ENCODE data around the gene SLC49A3.
"Not testable (repeated sequence)": the region's sequence is repeated elsewhere in the genome, so short reads cannot be mapped to it uniquely, and the experiment has no call there.

Gene SLC49A3

GRCh38 chr4:647481-647880, 41.5 kb downstream of the SLC49A3 start:
- Histone ChIP-seq H3K4me1 (ENCODE audit: insufficient read depth, low read length) (no peaks in the 10 kb centered on the region; the same call in 1 of the 2 replicates), H3K9me3 (ENCODE audit: insufficient read depth, low read depth, low read length) (no peaks in the 10 kb centered on the region), H3K4me3 (ENCODE audit: low read length) (no peak overlapping the region), H3K27ac (ENCODE audit: low read depth, low read length) (no peak overlapping the region), H3K9ac (ENCODE audit: low read depth, low read length) (no peak overlapping the region), H3K27me3 (ENCODE audit: insufficient read depth, low read length) (no peaks in the 10 kb centered on the region), H3K36me3 (ENCODE audit: insufficient read depth, low read length) (no peaks in the 10 kb centered on the region)
- WGBS: 83% methylated on average over 13 of the region's 13 CpGs

- Histone ChIP-seq H3K4me1 (ENCODE audit: insufficient read depth, low read length) (no peaks in the 10 kb centered on the region; the same call in 1 of the 2 replicates), H3K4me3 (ENCODE audit: low read length) (no peak overlapping the region), H3K9ac (ENCODE audit: low read depth, low read length) (no peak overlapping the region), H3K27ac (ENCODE audit: low read depth, low read length) (no peak overlapping the region), H3K9me3 (ENCODE audit: insufficient read depth, low read depth, low read length) (no peaks in the 10 kb centered on the region), H3K27me3 (ENCODE audit: insufficient read depth, low read length) (no peaks in the 10 kb centered on the region), H3K36me3 (ENCODE audit: insufficient read depth, low read length) (no peaks in the 10 kb centered on the region)
- WGBS: 96% methylated on average over 32 of the region's 32 CpGs
Observed at GRCh38 chr4:646460-646859, 42.5 kb downstream of the SLC49A3 start.

GRCh38 chr4:642366-642765, 46.6 kb downstream of the SLC49A3 start:
- H3K36me3 ChIP-seq (ENCODE audit: insufficient read depth, low read length); H3K9ac ChIP-seq (ENCODE audit: low read depth, low read length); H3K27me3 ChIP-seq (ENCODE audit: insufficient read depth, low read length); H3K4me1 ChIP-seq (ENCODE audit: insufficient read depth, low read length); H3K4me3 ChIP-seq (ENCODE audit: low read length); H3K9me3 ChIP-seq (ENCODE audit: insufficient read depth, low read depth, low read length); H3K27ac ChIP-seq (ENCODE audit: low read depth, low read length): not testable (repeated sequence)
- WGBS: 92% methylated on average over 5 of the region's 6 CpGs

- Histone ChIP-seq H3K9me3 (ENCODE audit: insufficient read depth, low read depth, low read length) (no peaks in the 10 kb centered on the region), H3K27me3 (ENCODE audit: insufficient read depth, low read length) (no peaks in the 10 kb centered on the region), H3K36me3 (ENCODE audit: insufficient read depth, low read length) (no peaks in the 10 kb centered on the region), H3K4me3 (ENCODE audit: low read length) (no peak overlapping the region), H3K27ac (ENCODE audit: low read depth, low read length) (no peak overlapping the region), H3K9ac (ENCODE audit: low read depth, low read length) (no peak overlapping the region), H3K4me1 (ENCODE audit: insufficient read depth, low read length) (no peaks in the 10 kb centered on the region)
- 93% methylated on average over 29 of the region's 32 CpGs for WGBS
Observed at GRCh38 chr4:637536-638280, 51.2 kb downstream of the SLC49A3 start.

- Histone ChIP-seq H3K36me3 (ENCODE audit: insufficient read depth, low read length) (no peaks in the 10 kb centered on the region), H3K27me3 (ENCODE audit: insufficient read depth, low read length) (no peaks in the 10 kb centered on the region)
- WGBS: 92% methylated on average over 11 of the region's 13 CpGs
Observed at GRCh38 chr4:636628-637159, 52.3 kb downstream of the SLC49A3 start.

GRCh38 chr4:635851-636627, 52.9 kb downstream of the SLC49A3 start:
- no peaks in the 10 kb centered on the region for H3K36me3 ChIP-seq (ENCODE audit: insufficient read depth, low read length)
- WGBS: 93% methylated on average over 22 of the region's 22 CpGs
- no peak overlapping the region for H3K9ac ChIP-seq (ENCODE audit: low read depth, low read length)
- no peaks in the 10 kb centered on the region for H3K4me1 ChIP-seq (ENCODE audit: insufficient read depth, low read length)
- H3K27me3 ChIP-seq (ENCODE audit: insufficient read depth, low read length): no peaks in the 10 kb centered on the region
- H3K9me3 ChIP-seq (ENCODE audit: insufficient read depth, low read depth, low read length): no peaks in the 10 kb centered on the region
- no peak overlapping the region for H3K4me3 ChIP-seq (ENCODE audit: low read length)
- H3K27ac ChIP-seq (ENCODE audit: low read depth, low read length): no peak overlapping the region

More at GRCh38 chr4:636628-637159, 52.3 kb downstream of the SLC49A3 start:
- H3K9ac ChIP-seq (ENCODE audit: low read depth, low read length): no peak overlapping the region
- no peak overlapping the region for H3K27ac ChIP-seq (ENCODE audit: low read depth, low read length)
- no peaks in the 10 kb centered on the region for H3K4me1 ChIP-seq (ENCODE audit: insufficient read depth, low read length)
- H3K4me3 ChIP-seq (ENCODE audit: low read length): no peak overlapping the region
- no peaks in the 10 kb centered on the region for H3K9me3 ChIP-seq (ENCODE audit: insufficient read depth, low read depth, low read length)

GRCh38 chr4:635066-635835, 53.7 kb downstream of the SLC49A3 start:
- H3K9me3 ChIP-seq (ENCODE audit: insufficient read depth, low read depth, low read length); H3K9ac ChIP-seq (ENCODE audit: low read depth, low read length); H3K4me3 ChIP-seq (ENCODE audit: low read length); H3K27ac ChIP-seq (ENCODE audit: low read depth, low read length); H3K36me3 ChIP-seq (ENCODE audit: insufficient read depth, low read length); H3K4me1 ChIP-seq (ENCODE audit: insufficient read depth, low read length); H3K27me3 ChIP-seq (ENCODE audit: insufficient read depth, low read length): not testable (repeated sequence)
- 94% methylated on average over 46 of the region's 46 CpGs for WGBS

- Histone ChIP-seq H3K27ac (ENCODE audit: low read depth, low read length) (no peak overlapping the region), H3K9me3 (ENCODE audit: insufficient read depth, low read depth, low read length) (no peaks in the 10 kb centered on the region), H3K9ac (ENCODE audit: low read depth, low read length) (no peak overlapping the region), H3K4me3 (ENCODE audit: low read length) (no peak overlapping the region), H3K4me1 (ENCODE audit: insufficient read depth, low read length) (no peaks in the 10 kb centered on the region), H3K27me3 (ENCODE audit: insufficient read depth, low read length) (no peaks in the 10 kb centered on the region), H3K36me3 (ENCODE audit: insufficient read depth, low read length) (no peaks in the 10 kb centered on the region)
- WGBS: 90% methylated on average over 23 of the region's 23 CpGs
Observed at GRCh38 chr4:634599-634985, 54.4 kb downstream of the SLC49A3 start.

- no peak overlapping the region for H3K4me3 ChIP-seq (ENCODE audit: low read length)
- no peaks in the 10 kb centered on the region for H3K27me3 ChIP-seq (ENCODE audit: insufficient read depth, low read length)
- 92% methylated on average over 13 of the region's 15 CpGs for WGBS
- no peaks in the 10 kb centered on the region for H3K4me1 ChIP-seq (ENCODE audit: insufficient read depth, low read length)
- no peak overlapping the region for H3K9ac ChIP-seq (ENCODE audit: low read depth, low read length)
- no peaks in the 10 kb centered on the region for H3K36me3 ChIP-seq (ENCODE audit: insufficient read depth, low read length)
- no peak overlapping the region for H3K27ac ChIP-seq (ENCODE audit: low read depth, low read length)
- H3K9me3 ChIP-seq (ENCODE audit: insufficient read depth, low read depth, low read length): no peaks in the 10 kb centered on the region
Observed at GRCh38 chr4:633976-634598, 54.9 kb downstream of the SLC49A3 start.

GRCh38 chr4:633406-633805, 55.5 kb downstream of the SLC49A3 start:
- no peaks in the 10 kb centered on the region for H3K36me3 ChIP-seq (ENCODE audit: insufficient read depth, low read length)
- H3K9ac ChIP-seq (ENCODE audit: low read depth, low read length): no peak overlapping the region
- no peaks in the 10 kb centered on the region for H3K9me3 ChIP-seq (ENCODE audit: insufficient read depth, low read depth, low read length)

More at GRCh38 chr4:633406-633805, 55.5 kb downstream of the SLC49A3 start:
- Histone ChIP-seq H3K4me1 (ENCODE audit: insufficient read depth, low read length) (no peaks in the 10 kb centered on the region), H3K4me3 (ENCODE audit: low read length) (no peak overlapping the region), H3K27ac (ENCODE audit: low read depth, low read length) (no peak overlapping the region), H3K27me3 (ENCODE audit: insufficient read depth, low read length) (no peaks in the 10 kb centered on the region)
- 80% methylated on average over 9 of the region's 9 CpGs for WGBS

All from HUES64 (cell line).